ENCODE results near the gene IDI1.
A peak's percentile ranks its signal among the peaks of the same experiment; 100 is the strongest.

IDI1 gene

DNA sequence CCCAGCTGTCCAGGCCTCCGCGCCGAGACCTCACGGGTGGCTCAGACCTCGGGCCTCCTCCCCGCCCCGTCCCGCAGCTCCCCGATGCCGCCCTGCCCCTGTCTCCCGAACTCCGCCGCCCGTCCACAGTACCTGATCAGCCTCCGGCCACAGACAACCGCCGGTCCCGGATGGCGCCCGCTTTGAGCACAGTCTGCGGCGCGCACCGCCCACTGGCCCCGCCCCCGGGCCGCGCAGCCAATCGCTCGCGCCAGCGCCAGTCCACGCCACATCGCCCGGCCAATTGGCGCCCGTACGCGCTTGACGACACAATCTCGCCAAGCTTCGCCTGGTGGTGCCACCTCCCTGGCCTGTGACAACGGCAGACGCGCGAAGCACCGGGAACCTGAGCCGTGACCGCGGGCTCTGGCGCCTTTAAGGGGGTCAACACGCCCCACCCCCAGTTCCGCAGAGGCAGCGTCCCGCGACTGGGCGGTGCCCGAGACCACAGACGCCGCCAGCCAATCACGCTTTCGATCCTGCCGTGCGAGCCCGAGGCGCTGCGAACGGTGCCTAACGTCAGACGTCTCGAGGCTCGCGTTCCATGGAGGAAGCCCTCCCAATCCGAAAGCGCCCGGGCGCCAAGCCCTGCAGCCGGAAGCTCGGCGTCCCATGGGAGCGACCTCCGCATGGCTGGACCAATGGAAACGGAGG, at the start of gene IDI1:
Gene IDI1, minus strand, starts transcription at position 388 of the 693 bp plus-strand sequence. Its CDS starts 116 bp downstream, at position 272.
- peak; percentile 93 to 98 for DNase-seq (ENCODE audit: low spot score in 2 of 2)
- peak within 1 kb of the TSS; percentile 92 for H3K4me3 Mint-ChIP-seq
- H3K4me1 Mint-ChIP-seq, result peaks cover 56% of the 10 kb centered on the region
- peaks cover 54% of the 10 kb centered on the region for H3K36me3 Mint-ChIP-seq (ENCODE audit: insufficient read depth)
- no peaks in the 10 kb centered on the region for H3K27me3 Mint-ChIP-seq
- peak; percentile 85 for ATAC-seq (replicated peaks; ENCODE audit: extremely low read depth, poor library complexity, severe bottlenecking)
- H3K9me3 Mint-ChIP-seq, result no peaks in the 10 kb centered on the region
- peak within 1 kb of the TSS; percentile 98 for H3K27ac Mint-ChIP-seq (ENCODE audit: low read depth)

DNA sequence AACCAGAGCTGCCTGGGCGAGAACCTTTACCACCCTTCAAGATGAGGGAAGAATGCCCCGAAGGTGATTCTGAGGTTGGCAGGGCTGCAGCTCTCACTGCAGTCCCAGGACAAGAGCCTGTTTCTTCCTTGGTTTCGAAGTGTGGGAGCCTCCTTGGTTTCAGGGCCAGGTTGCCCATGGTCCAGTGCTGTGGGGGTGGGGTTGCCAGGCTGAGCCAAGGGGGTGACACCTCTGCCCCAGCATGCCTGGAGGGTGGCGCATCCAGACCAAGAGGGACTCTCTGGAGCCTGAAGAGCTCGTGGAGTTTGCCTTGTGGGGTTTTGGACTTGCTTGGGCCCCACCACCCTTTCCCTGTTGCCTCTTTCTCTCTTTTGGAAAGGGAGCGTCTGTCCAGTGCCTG, 48.5 kb upstream of the IDI1 start:
- Mint-ChIP-seq H3K9me3 (no peaks in the 10 kb centered on the region), H3K4me3 (no peak overlapping the region), H3K4me1 (peaks cover 36% of the 10 kb centered on the region), H3K27me3 (no peaks in the 10 kb centered on the region), H3K27ac (ENCODE audit: low read depth) (no peak overlapping the region), H3K36me3 (ENCODE audit: insufficient read depth) (peaks cover 39% of the 10 kb centered on the region)
- DNase-seq (ENCODE audit: low spot score in 2 of 2) (no peak), ATAC-seq (replicated peaks; ENCODE audit: extremely low read depth, poor library complexity, severe bottlenecking) (no peak)

DNA sequence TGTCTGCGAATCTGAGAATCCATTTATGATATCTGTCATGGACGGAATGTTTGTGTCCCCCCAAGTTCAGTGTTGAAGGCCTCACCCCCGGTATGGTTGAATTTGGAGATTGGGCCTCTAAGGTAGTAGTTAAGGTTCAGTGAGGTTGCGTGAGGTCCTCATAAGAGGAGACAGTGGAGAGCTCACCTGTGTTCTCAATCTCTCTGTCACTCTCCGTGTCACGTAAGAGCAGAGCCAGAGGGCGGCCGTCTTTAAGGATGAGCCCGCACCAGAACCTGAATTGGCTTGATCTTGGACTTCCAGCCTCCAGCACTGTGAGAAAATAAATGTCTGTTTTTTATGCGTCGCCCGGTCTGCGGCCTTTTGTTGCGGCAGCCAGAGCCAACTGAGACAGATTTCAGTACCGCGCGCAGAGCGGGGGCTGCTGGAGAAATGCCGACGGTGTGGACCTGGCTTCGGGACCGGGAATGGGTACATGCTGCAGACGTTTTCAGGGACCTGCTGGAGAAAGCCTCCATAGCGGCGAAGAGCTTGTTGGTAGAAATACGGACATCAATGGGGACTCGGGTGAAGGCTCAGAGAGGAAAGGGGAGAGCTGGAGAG, 47.5 kb upstream of the IDI1 start:
- peaks cover 40% of the 10 kb centered on the region for H3K36me3 Mint-ChIP-seq (ENCODE audit: insufficient read depth)

DNA sequence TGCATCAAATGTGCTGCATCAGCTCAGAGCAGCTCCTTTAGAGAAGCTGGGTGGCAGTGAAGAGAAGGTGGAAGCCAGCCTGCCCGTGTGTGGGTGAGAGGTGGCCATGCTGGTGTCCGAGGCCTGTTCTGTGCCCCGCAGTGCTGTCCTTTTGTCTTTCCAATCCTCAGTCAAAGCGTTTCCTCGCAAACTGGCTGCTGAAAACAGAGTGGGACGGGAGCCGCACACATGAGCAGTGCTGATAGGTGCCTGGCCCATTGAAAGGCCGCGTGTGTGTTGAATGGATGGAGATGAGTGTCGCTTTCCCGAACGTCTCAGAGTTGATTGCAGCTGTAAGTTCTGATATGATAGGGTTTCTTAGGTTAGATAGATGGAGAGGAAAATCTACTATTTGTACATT, 46.6 kb upstream of the IDI1 start:
- Mint-ChIP-seq H3K4me3 (no peak overlapping the region), H3K27me3 (no peaks in the 10 kb centered on the region), H3K9me3 (no peaks in the 10 kb centered on the region), H3K27ac (ENCODE audit: low read depth) (no peak overlapping the region), H3K4me1 (peaks cover 18% of the 10 kb centered on the region), H3K36me3 (ENCODE audit: insufficient read depth) (peaks cover 44% of the 10 kb centered on the region)
- DNase-seq (ENCODE audit: low spot score in 2 of 2), result no peak
- no peak for ATAC-seq (replicated peaks; ENCODE audit: extremely low read depth, poor library complexity, severe bottlenecking)

More for the DNA sequence above, 47.5 kb upstream of the IDI1 start:
- Mint-ChIP-seq H3K27ac (ENCODE audit: low read depth) (no peak overlapping the region), H3K27me3 (no peaks in the 10 kb centered on the region), H3K4me1 (peaks cover 26% of the 10 kb centered on the region), H3K4me3 (no peak overlapping the region), H3K9me3 (no peaks in the 10 kb centered on the region)
- no peak for ATAC-seq (replicated peaks; ENCODE audit: extremely low read depth, poor library complexity, severe bottlenecking)
- no peak for DNase-seq (ENCODE audit: low spot score in 2 of 2)

DNA sequence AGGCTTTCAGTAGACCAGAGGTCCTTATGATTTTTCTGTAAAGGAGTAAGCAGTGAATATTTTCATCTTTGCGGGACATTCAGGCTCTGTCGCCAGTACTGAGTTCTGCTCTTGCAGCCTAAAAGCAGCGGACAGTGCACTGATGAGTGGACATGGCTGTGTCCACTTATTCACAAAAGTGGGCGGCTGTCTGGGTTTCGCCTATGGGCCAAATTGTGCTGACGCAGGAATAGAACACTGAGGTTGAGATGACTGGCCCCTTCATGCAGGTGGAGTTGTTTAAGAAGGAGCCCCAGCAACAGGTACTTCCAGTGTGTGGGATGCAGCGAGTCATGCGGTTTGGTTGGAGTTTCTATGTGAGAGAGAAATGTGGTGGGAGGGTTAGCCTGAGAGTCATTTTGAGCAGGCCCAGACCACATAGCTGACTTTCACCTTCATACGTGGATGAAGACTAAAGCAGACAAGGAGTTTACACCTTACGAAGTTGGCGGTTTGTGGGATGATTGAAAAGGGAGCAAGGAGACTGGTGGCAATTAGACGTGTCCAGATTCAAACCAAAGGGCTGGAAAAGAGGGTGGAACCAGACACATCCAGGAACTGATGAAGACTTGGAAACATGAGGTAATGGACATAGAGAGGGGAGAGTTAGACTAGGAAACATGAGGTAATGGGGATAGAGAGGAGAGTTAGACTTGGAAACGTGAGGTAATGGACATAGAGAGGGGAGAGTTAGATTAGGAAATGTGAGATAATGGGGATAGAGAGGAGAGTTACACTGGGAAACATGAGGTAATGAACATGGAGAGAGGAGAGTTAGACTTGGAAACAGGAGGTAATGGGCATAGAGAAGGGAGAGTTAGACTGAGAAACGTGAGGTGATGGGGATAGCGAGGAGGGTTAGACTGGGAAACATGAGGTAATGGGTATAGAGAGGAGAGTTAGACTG, 45.5 kb upstream of the IDI1 start:
- ATAC-seq (replicated peaks; ENCODE audit: extremely low read depth, poor library complexity, severe bottlenecking) (no peak), DNase-seq (ENCODE audit: low spot score in 2 of 2) (no peak)
- Mint-ChIP-seq H3K27ac (ENCODE audit: low read depth) (no peak overlapping the region), H3K27me3 (no peaks in the 10 kb centered on the region), H3K4me1 (peaks cover 15% of the 10 kb centered on the region), H3K9me3 (no peaks in the 10 kb centered on the region), H3K36me3 (ENCODE audit: insufficient read depth) (peaks cover 43% of the 10 kb centered on the region), H3K4me3 (no peak overlapping the region)

DNA sequence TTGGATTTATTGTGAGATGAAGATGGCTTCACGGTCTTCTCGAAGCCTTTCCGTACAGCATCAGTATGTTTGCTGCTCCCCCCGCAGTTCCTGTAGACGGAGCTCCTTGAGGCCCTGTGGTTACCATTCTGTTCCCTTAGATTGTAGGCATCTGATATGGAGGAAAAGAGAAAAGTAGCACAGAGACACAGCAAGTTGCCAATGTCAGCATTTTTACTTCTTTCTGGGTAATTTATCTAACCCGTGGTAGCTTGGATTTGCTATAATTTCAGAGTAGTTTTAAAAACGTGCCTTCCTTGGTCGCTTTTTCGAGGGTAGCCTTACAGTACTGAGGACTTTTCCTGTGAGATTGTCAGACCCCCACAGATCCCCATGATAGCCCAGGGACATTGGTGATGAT, 44.8 kb upstream of the IDI1 start:
- ATAC-seq (replicated peaks; ENCODE audit: extremely low read depth, poor library complexity, severe bottlenecking) (no peak), DNase-seq (ENCODE audit: low spot score in 2 of 2) (no peak)
- Mint-ChIP-seq H3K27me3 (no peaks in the 10 kb centered on the region), H3K9me3 (no peaks in the 10 kb centered on the region), H3K4me3 (no peak overlapping the region), H3K27ac (ENCODE audit: low read depth) (no peak overlapping the region), H3K4me1 (peaks cover 9% of the 10 kb centered on the region), H3K36me3 (ENCODE audit: insufficient read depth) (peaks cover 43% of the 10 kb centered on the region)

DNA sequence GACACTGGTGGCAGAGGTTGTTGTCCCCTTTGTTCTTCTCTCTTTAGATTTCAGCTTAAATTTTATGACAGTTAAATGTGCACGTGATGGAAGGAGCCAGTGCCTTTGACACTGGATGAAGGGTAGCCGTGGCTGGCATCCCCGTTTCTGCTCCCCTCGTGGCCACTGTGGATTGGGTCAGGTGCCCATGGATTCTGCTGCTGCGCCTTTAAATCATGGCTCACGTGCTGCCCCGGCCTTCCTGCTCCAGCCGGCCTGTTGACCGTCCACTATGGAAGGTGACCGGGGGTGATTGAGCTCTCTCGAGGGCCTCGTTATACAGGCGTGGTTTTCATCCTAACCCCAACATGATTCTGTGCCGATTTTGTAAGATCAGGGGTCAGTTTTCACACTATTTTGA, 41.8 kb upstream of the IDI1 start:
- Mint-ChIP-seq H3K36me3 (ENCODE audit: insufficient read depth) (peaks cover 59% of the 10 kb centered on the region), H3K9me3 (no peaks in the 10 kb centered on the region), H3K4me3 (no peak overlapping the region), H3K4me1 (peaks cover 25% of the 10 kb centered on the region), H3K27ac (ENCODE audit: low read depth) (peak overlapping the region; percentile 54), H3K27me3 (no peaks in the 10 kb centered on the region)
- no peak for DNase-seq (ENCODE audit: low spot score in 2 of 2)
- no peak for ATAC-seq (replicated peaks; ENCODE audit: extremely low read depth, poor library complexity, severe bottlenecking)

DNA sequence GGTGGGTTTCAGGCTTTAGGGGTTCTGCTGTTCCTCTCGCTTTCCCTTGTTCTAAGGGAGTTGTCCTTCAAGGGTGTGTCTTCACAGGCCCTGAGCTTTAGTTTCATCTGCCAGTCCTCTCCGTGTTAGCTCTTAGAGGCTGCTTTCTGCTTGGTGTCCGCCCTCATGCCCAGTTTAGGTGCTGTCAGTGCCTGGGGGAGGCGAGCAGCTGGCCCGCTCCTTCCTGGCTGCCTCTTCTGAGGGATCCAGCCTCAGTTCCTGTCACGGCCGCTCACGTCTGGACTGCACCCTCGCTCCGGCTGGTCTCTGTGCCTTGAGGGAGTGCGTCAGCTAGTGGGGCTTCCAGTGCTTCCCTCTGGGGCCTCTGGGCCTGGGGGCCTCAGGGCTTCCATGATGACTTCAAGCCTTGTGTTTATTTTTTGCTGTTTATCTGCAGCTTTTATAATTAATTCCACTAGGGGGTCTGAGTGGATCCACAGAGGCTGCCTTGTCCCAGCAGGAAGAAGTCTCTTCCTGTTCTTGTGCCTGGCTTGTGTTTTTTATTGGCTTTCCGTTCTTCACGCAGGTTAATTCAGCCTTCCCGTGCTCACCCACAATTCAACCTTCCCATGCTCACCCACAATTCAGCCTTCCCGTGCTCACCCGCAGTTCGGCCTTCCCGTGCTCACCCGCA, 40.2 kb upstream of the IDI1 start:
- no peak overlapping the region for H3K4me3 Mint-ChIP-seq
- H3K36me3 Mint-ChIP-seq (ENCODE audit: insufficient read depth), result peaks cover 69% of the 10 kb centered on the region
- no peak for DNase-seq (ENCODE audit: low spot score in 2 of 2)
- H3K9me3 Mint-ChIP-seq, result no peaks in the 10 kb centered on the region
- H3K27me3 Mint-ChIP-seq, result no peaks in the 10 kb centered on the region
- ATAC-seq (replicated peaks; ENCODE audit: extremely low read depth, poor library complexity, severe bottlenecking), result no peak
- peaks cover 29% of the 10 kb centered on the region for H3K4me1 Mint-ChIP-seq
- H3K27ac Mint-ChIP-seq (ENCODE audit: low read depth), result no peak overlapping the region

DNA sequence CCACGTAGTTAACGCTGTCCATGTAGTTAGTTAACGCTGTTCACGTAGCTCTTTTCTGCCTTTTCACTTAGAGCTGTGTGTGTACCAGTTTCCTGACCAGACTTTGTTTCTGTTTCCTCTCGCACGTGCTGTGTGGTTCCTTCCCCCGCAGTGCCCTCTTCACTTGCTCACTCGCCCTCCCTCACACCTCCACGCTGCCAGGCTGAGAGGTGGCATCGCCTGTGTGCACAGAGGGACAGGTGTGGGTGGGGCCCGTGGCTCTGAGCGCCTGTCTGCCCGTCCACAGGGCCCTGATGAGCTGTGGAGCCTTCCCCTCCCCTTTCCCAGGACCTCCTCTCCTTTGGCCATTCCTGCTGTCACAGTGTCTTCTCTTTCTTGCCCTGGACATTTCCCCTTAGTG, 37.9 kb upstream of the IDI1 start:
- no peaks in the 10 kb centered on the region for H3K9me3 Mint-ChIP-seq
- peak overlapping the region; percentile 89 for H3K27ac Mint-ChIP-seq (ENCODE audit: low read depth)
- no peak for ATAC-seq (replicated peaks; ENCODE audit: extremely low read depth, poor library complexity, severe bottlenecking)
- no peak for DNase-seq (ENCODE audit: low spot score in 2 of 2)
- H3K4me3 Mint-ChIP-seq, result no peak overlapping the region
- H3K27me3 Mint-ChIP-seq, result no peaks in the 10 kb centered on the region
- H3K4me1 Mint-ChIP-seq, result peaks cover 36% of the 10 kb centered on the region
- peaks cover 67% of the 10 kb centered on the region for H3K36me3 Mint-ChIP-seq (ENCODE audit: insufficient read depth)

DNA sequence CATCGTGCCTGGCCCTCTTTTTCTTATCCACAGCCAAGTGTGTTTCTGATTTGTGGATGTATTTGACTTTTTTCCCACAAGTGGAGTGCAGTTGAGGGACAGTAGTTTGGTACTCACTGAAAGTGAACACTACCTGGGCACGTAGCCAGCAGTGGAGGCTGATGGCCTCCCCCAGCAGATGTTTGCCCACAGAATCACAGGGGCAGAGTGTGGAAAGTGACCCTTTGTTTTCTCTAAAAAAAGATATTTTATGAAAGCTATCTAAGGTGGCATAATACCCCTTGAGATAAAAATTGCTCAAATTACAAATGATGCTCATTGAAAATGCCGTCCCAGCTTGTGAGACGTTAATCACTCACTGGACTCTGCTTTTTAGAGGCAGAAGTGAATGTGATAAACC, 36.3 kb upstream of the IDI1 start:
- H3K36me3 Mint-ChIP-seq (ENCODE audit: insufficient read depth), result peaks cover 67% of the 10 kb centered on the region
- H3K4me3 Mint-ChIP-seq, result no peak overlapping the region
- H3K27me3 Mint-ChIP-seq, result no peaks in the 10 kb centered on the region
- no peak for ATAC-seq (replicated peaks; ENCODE audit: extremely low read depth, poor library complexity, severe bottlenecking)
- DNase-seq (ENCODE audit: low spot score in 2 of 2), result no peak
- H3K4me1 Mint-ChIP-seq, result peaks cover 36% of the 10 kb centered on the region
- no peak overlapping the region for H3K27ac Mint-ChIP-seq (ENCODE audit: low read depth)
- H3K9me3 Mint-ChIP-seq, result no peaks in the 10 kb centered on the region

DNA sequence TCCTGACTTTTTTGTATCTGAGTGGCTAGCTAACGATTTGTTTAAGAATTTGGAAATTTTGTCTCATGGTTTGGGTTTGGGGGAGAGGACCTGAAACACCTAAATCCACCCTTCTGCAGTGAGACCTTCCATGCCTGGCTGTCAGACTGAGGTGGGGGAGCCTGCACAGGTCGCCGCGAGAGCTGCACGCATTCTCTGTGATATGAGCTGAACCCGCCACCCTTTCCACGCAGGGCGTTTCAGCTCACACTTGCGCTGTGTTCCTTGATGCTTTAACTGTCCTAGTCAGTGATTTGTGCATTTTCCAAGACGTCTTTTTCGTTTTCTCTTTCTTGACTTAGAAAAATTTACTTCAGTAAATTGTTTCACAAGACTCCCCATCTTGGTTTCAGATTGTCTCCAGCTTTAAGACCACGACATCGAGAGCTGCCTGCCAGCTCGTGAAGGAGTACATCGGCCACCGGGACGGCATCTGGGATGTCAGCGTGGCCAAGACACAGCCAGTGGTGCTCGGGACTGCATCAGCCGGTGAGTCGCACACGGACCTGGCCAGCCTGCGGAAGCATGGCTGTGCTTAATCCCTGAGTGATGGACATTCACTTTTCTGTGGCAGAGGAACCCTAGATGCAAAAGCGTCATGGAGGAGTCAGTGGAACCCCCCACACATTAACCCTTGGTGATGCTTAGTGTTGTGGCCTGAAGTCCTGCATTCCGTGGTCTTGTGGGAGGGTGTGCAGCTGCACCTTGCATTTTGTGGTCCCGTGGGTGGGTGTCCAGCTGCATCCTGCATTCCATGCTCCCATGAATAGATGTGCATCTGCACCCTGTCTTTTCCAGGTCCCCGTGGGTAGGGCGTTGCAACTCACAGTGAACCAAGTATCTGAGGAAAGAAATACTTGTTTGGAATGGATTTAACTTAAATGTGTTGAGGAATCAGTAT, 35.4 kb upstream of the IDI1 start:
- no peaks in the 10 kb centered on the region for H3K9me3 Mint-ChIP-seq
- peaks cover 69% of the 10 kb centered on the region for H3K36me3 Mint-ChIP-seq (ENCODE audit: insufficient read depth)
- H3K27me3 Mint-ChIP-seq, result no peaks in the 10 kb centered on the region
- H3K4me3 Mint-ChIP-seq, result no peak overlapping the region
- peaks cover 30% of the 10 kb centered on the region for H3K4me1 Mint-ChIP-seq
- no peak overlapping the region for H3K27ac Mint-ChIP-seq (ENCODE audit: low read depth)
- no peak for ATAC-seq (replicated peaks; ENCODE audit: extremely low read depth, poor library complexity, severe bottlenecking)
- DNase-seq (ENCODE audit: low spot score in 2 of 2), result no peak
